ENCODE measurements around the gene SRSF10.

The SRSF10 gene

DNA sequence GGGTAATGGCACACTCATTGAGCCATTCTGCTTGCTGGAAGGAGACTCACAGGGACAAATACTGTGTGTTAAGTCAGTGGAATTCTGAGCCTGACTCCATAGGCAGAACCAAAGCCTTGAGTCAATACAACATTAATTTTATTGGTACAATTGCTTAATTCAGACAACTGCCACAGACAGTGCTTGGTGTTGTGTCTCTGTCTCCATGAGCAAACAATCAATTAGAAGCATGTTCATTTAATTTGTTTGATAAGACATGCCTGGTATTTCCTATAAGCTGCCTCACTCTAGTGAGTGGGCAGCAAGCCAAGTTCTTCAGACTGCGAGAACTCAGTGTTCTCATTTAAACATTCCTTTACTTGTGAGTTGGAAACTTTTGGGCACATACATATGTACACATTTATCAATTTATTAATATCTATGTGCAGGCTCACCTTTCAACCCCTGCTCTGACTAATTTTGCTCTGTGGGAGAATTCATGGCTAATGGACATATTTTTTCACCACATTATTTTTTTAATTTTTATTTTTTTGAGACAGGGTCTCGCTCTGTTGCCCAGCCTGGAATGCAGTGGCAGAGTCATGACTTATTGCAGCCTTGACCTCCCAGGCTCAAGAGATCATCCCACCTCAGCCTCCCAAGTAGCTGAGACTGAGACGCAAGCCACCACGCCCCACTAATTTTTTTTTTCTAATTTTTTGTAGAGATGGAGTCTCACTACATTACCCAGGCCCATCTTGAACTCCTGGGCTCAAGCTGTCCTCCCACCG is 4.5 kb upstream of the SRSF10 start:
- Histone ChIP-seq H3K4me3 (ENCODE audit: low read depth, low read length, poor library complexity, severe bottlenecking) (no peak overlapping the region), H3K9ac (ENCODE audit: low read length) (no peak overlapping the region), H3K4me1 (ENCODE audit: insufficient read depth, low read length, severe bottlenecking) (peaks cover 15% of the 10 kb centered on the region), H3K79me2 (ENCODE audit: insufficient read depth, low read length) (peaks cover 2% of the 10 kb centered on the region), H4K20me1 (ENCODE audit: insufficient read depth, low read length) (no peaks in the 10 kb centered on the region), H3K9me3 (ENCODE audit: low read length) (no peaks in the 10 kb centered on the region), H3K4me2 (ENCODE audit: low read length) (no peak overlapping the region), H3K36me3 (ENCODE audit: insufficient read depth, low read length) (peaks cover 1% of the 10 kb centered on the region; the same call in 1 of the 2 replicates), H2AFZ (ENCODE audit: low read length) (no peak overlapping the region), H3F3A (ENCODE audit: insufficient read depth, low read length) (no peaks in the 10 kb centered on the region), H3K27me3 (ENCODE audit: insufficient read depth, low read length) (no peaks in the 10 kb centered on the region), H3K27ac (ENCODE audit: low read depth, low read length, poor library complexity, severe bottlenecking) (no peak overlapping the region), H3K9me2 (ENCODE audit: low read depth, low read length) (no peaks in the 10 kb centered on the region)
- TF ChIP-seq CTCF (IDR thresholded peaks at IDR 0.05; ENCODE audit: low read length) (no peak), EZH2 (IDR thresholded peaks at IDR 0.05; ENCODE audit: borderline replicate concordance, low read length) (no peak)

DNA sequence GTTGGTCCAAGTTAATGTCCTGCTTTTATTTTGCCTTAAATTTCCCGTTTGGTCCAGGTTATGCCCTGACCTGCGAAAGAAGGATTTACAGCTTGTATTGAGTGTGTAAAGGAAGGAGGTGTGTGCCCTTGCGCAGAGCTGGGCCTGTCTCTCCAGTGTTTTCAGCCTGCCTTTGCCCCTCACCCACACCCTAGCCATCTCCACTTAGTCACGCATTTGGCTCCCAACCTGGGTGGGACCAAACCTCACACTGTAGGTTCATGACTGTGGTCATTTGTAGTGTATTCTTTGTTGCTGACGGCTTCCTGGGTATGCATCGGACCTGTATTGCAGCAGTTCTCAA is 572 bp upstream of the SRSF10 start:
- Histone ChIP-seq H3K4me1 (ENCODE audit: insufficient read depth, low read length, severe bottlenecking) (peaks cover 46% of the 10 kb centered on the region), H3F3A (ENCODE audit: insufficient read depth, low read length) (no peaks in the 10 kb centered on the region), H4K20me1 (ENCODE audit: insufficient read depth, low read length) (no peaks in the 10 kb centered on the region), H3K4me2 (ENCODE audit: low read length) (peak overlapping the region; percentile 72), H3K79me2 (ENCODE audit: insufficient read depth, low read length) (peaks cover 41% of the 10 kb centered on the region), H3K36me3 (ENCODE audit: insufficient read depth, low read length) (peaks cover 40% of the 10 kb centered on the region), H2AFZ (ENCODE audit: low read length) (no peak overlapping the region), H3K4me3 (ENCODE audit: low read depth, low read length, poor library complexity, severe bottlenecking) (peak overlapping the region; percentile 49), H3K9me2 (ENCODE audit: low read depth, low read length) (no peaks in the 10 kb centered on the region), H3K9ac (ENCODE audit: low read length) (peak overlapping the region; percentile 72), H3K27me3 (ENCODE audit: insufficient read depth, low read length) (no peaks in the 10 kb centered on the region), H3K9me3 (ENCODE audit: low read length) (no peaks in the 10 kb centered on the region), H3K27ac (ENCODE audit: low read depth, low read length, poor library complexity, severe bottlenecking) (peak overlapping the region; percentile 95)
- TF ChIP-seq CTCF (IDR thresholded peaks at IDR 0.05; ENCODE audit: low read length) (no peak), EZH2 (IDR thresholded peaks at IDR 0.05; ENCODE audit: borderline replicate concordance, low read length) (no peak)

DNA sequence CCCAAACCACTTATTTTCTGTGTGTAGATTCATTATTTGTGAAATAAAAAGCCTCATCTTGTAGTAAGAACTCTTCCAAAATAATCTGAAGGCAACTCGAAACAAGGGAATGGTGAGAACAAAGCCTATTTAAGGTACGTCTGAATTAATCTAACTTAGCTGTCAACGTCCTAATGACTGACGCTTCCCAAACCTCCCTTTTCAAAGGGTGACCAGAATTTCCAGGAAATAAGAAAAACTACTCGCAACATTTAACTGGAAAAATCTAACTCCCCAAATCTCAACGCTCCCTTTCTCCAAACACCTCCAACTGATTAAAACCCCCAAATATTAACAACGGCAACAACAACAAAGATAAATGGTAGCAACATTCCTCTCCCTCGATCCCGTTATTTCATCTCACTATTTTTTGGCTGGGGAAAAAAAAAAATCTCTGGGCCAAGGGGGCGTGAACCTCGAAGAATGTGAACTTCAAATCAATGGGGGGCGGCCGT is 693 bp downstream of the SRSF10 start:
- Histone ChIP-seq H3K36me3 (ENCODE audit: insufficient read depth, low read length) (peaks cover 53% of the 10 kb centered on the region), H2AFZ (ENCODE audit: low read length) (no peak overlapping the region), H3K9ac (ENCODE audit: low read length) (peak overlapping the region; percentile 94), H3K27me3 (ENCODE audit: insufficient read depth, low read length) (no peaks in the 10 kb centered on the region), H3F3A (ENCODE audit: insufficient read depth, low read length) (no peaks in the 10 kb centered on the region), H3K9me2 (ENCODE audit: low read depth, low read length) (no peaks in the 10 kb centered on the region), H4K20me1 (ENCODE audit: insufficient read depth, low read length) (no peaks in the 10 kb centered on the region), H3K79me2 (ENCODE audit: insufficient read depth, low read length) (peaks cover 54% of the 10 kb centered on the region), H3K4me2 (ENCODE audit: low read length) (peak overlapping the region; percentile 90), H3K9me3 (ENCODE audit: low read length) (no peaks in the 10 kb centered on the region), H3K4me1 (ENCODE audit: insufficient read depth, low read length, severe bottlenecking) (peaks cover 57% of the 10 kb centered on the region), H3K4me3 (ENCODE audit: low read depth, low read length, poor library complexity, severe bottlenecking) (peak overlapping the region; percentile 97), H3K27ac (ENCODE audit: low read depth, low read length, poor library complexity, severe bottlenecking) (peak overlapping the region; percentile 95)
- TF ChIP-seq CTCF (IDR thresholded peaks at IDR 0.05; ENCODE audit: low read length): no peak
- TF ChIP-seq EZH2 (IDR thresholded peaks at IDR 0.05; ENCODE audit: borderline replicate concordance, low read length): no peak
